OCI-LY7 (cell line): ENCODE data around the gene PAFAH1B1. TPM values are rescaled to one million over a fixed set of nuclear protein-coding genes. Genes with fewer than 3 reads are reported as not detected.

Experiments
- BruUV-seq: library from RNA; stranded (reverse); fragments of 400-500 nt; replicated peaks from 2 replicates; lab custom pipeline; 2021; lab: Mats Ljungman, UMichigan
- CTCF ChIA-PET: fragments of 300-600 bp; sonication (Branson Sonifier 250); formaldehyde crosslinking; loops from one replicate; lab custom pipeline; 2022; ENCODE audit warnings: antibody characterized with exemption; ENCODE audit not compliant: unreplicated experiment; lab: Charles Lee
- POLR2A ChIA-PET: fragments of 300-600 bp; sonication (Branson Sonifier 250); formaldehyde crosslinking; loops from one replicate; lab custom pipeline; 2022; ENCODE audit warnings: antibody characterized with exemption; lab: Charles Lee
- DNase-seq: peaks from one replicate; pipeline ENCODE4 v3.0.0-alpha.2; 2015; ENCODE audit warnings: low spot score
- H2AFZ ChIP-seq: fragments of 200-600 bp; sonication (generic), shearing (Covaris generic); 2 replicates; pipeline ENCODE4 v1.6.1; 2014; ENCODE audit warnings: mild to moderate bottlenecking, antibody characterized with exemption, low read length, moderate library complexity
- H3K27ac ChIP-seq: fragments of 200-600 bp; sonication (generic); 2 replicates; pipeline ENCODE4 v1.5.1; 2014; ENCODE audit warnings: mixed run types, low read depth, mild to moderate bottlenecking, moderate library complexity, low read length, inconsistent platforms; ENCODE audit not compliant: poor library complexity, severe bottlenecking
- H3K36me3 ChIP-seq: fragments of 200-600 bp; sonication (generic); 2 replicates; pipeline ENCODE4 v1.6.1; 2014; ENCODE audit warnings: mild to moderate bottlenecking, antibody characterized with exemption, low read length, moderate library complexity, mixed read lengths; ENCODE audit not compliant: insufficient read depth
- H3K4me1 ChIP-seq: fragments of 200-600 bp; sonication (generic); 2 replicates; pipeline ENCODE4 v1.5.1; 2014; ENCODE audit warnings: mild to moderate bottlenecking, low read length; ENCODE audit not compliant: insufficient read depth, poor library complexity, severe bottlenecking
- H3K4me2 ChIP-seq: fragments of 200-600 bp; sonication (generic); 2 replicates; pipeline ENCODE4 v1.6.1; 2014; ENCODE audit warnings: mild to moderate bottlenecking, low read length
- H3K4me3 ChIP-seq: fragments of 200-600 bp; sonication (generic); 2 replicates; pipeline ENCODE4 v1.5.1; 2014; ENCODE audit warnings: mild to moderate bottlenecking, low read depth, low read length; ENCODE audit not compliant: poor library complexity, severe bottlenecking
- H3K79me2 ChIP-seq: fragments of 200-600 bp; sonication (generic); 2 replicates; pipeline ENCODE4 v1.6.1; 2016; ENCODE audit warnings: low read depth, mild to moderate bottlenecking, low read length, moderate library complexity, mixed read lengths; ENCODE audit not compliant: insufficient read depth
- H3K9me2 ChIP-seq: fragments of 200-600 bp; sonication (generic); 2 replicates; pipeline ENCODE4 v1.6.1; 2016; ENCODE audit warnings: mild to moderate bottlenecking, low read length, mixed read lengths; ENCODE audit not compliant: insufficient read depth
- H3K9me3 ChIP-seq: fragments of 200-600 bp; sonication (generic); 2 replicates; pipeline ENCODE4 v1.6.1; 2014; ENCODE audit warnings: mild to moderate bottlenecking, mixed run types, low read length, mixed read lengths
- H4K20me1 ChIP-seq: fragments of 200-600 bp; sonication (generic); 2 replicates; pipeline ENCODE4 v1.6.1; 2014; ENCODE audit warnings: mild to moderate bottlenecking, antibody characterized with exemption, low read length, moderate library complexity, mixed read lengths; ENCODE audit not compliant: insufficient read depth
- CTCF ChIP-seq: fragments of 200-600 bp; sonication (generic); conservative IDR thresholded peaks from 2 replicates; pipeline ENCODE4 v1.5.1; 2014; ENCODE audit warnings: mild to moderate bottlenecking, antibody characterized with exemption, low read length, moderate library complexity, mixed read lengths
- EZH2phosphoT487 ChIP-seq: fragments of 200-600 bp; sonication (generic); IDR thresholded peaks from 2 replicates; pipeline ENCODE4 v1.6.1; 2018; ENCODE audit warnings: low read depth, borderline replicate concordance, mild to moderate bottlenecking, mixed run types, antibody characterized with exemption, low read length, moderate library complexity, mixed read lengths
- intact Hi-C: fragments of 100-400 bp; cut with micrococcal nuclease; formaldehyde crosslinking; loops from one replicate; pipeline ENCODE4 v1.10.0; 2022; ENCODE audit not compliant: unreplicated experiment
- total RNA-seq, 2 experiments: library from RNA; depleted of rRNA in 1 of 2; stranded (reverse); fragments of >200 nt in 1 of 2; shearing (Covaris generic) in 1 of 2; gene quantifications; 2 replicates each; pipeline ENCODE4 v1.2.3, GENCODE V29; 2014 to 2022

The PAFAH1B1 gene
- total RNA-seq, 2 experiments from 2014 or later: 51.1 to 127 TPM

- TSS peak; percentile 79 for BruUV-seq
Observed at GRCh38 chr17:2712300-2713043, 119.0 kb downstream of the PAFAH1B1 start.

GRCh38 chr17:2713881-2714280 lies 120.4 kb downstream of the PAFAH1B1 start:
- Histone ChIP-seq H2AFZ (no peak overlapping the region), H3K4me1 (peaks cover 24% of the 10 kb centered on the region), H3K36me3 (peaks cover 9% of the 10 kb centered on the region), H3K9me3 (no peaks in the 10 kb centered on the region), H3K79me2 (peaks cover 42% of the 10 kb centered on the region), H3K4me3 (no peak overlapping the region), H3K27ac (no peak overlapping the region), H3K4me2 (peak overlapping the region; percentile 22; the same call in 1 of the 2 replicates), H3K9me2 (no peaks in the 10 kb centered on the region), H4K20me1 (no peaks in the 10 kb centered on the region)
- TF ChIP-seq EZH2phosphoT487 (no peak), CTCF (no peak)
- no peak for DNase-seq
- intact Hi-C loops: loop anchor here (5.0 kb wide), 1 partner anchor 202 kb away; the partner anchor contains the start of gene METTL16
- CTCF ChIA-PET: no interaction called here
- POLR2A ChIA-PET: no interaction called here
- BruUV-seq: no TSS peak

More at GRCh38 chr17:2712300-2713043, 119.0 kb downstream of the PAFAH1B1 start:
- Histone ChIP-seq H4K20me1 (peaks cover 6% of the 10 kb centered on the region; the same call in 1 of the 2 replicates), H3K4me3 (peak overlapping the region; percentile 100), H3K4me1 (peaks cover 35% of the 10 kb centered on the region), H3K79me2 (peaks cover 56% of the 10 kb centered on the region), H3K9me3 (no peaks in the 10 kb centered on the region), H2AFZ (peak overlapping the region; percentile 78), H3K27ac (peak overlapping the region; percentile 42), H3K9me2 (no peaks in the 10 kb centered on the region), H3K36me3 (peaks cover 17% of the 10 kb centered on the region), H3K4me2 (peak overlapping the region; percentile 100)
- POLR2A ChIA-PET: no interaction called here
- no peak for TF ChIP-seq EZH2phosphoT487
- TF ChIP-seq CTCF: no peak
- CTCF ChIA-PET: no interaction called here
- intact Hi-C loops: loop anchor here (1.0 to 5.0 kb wide), 2 partner anchors 200 to 311 kb away; partner anchors contain the start of genes METTL16 and MNT
- DNase-seq: peak; percentile 30

GRCh38 chr17:2716649-2717048 lies 123.2 kb downstream of the PAFAH1B1 start:
- no TSS peak for BruUV-seq
- Histone ChIP-seq H3K4me3 (no peak overlapping the region), H3K4me2 (no peak overlapping the region), H3K4me1 (peaks cover 11% of the 10 kb centered on the region), H3K36me3 (no peaks in the 10 kb centered on the region; the same call in 1 of the 2 replicates), H3K27ac (no peak overlapping the region), H3K79me2 (peaks cover 18% of the 10 kb centered on the region; the same call in 1 of the 2 replicates), H4K20me1 (no peaks in the 10 kb centered on the region), H3K9me3 (no peaks in the 10 kb centered on the region), H3K9me2 (no peaks in the 10 kb centered on the region), H2AFZ (no peak overlapping the region)
- ChIA-PET POLR2A (interaction anchor here (0.6 kb wide), 1 partner anchor 1142 kb away, joined by 6 read pairs; no protein-coding TSS in a partner anchor), CTCF (no interaction called here)
- TF ChIP-seq EZH2phosphoT487 (no peak), CTCF (no peak)
- intact Hi-C loops: no loop called here
- DNase-seq: no peak
